K562 (cell line): Measurements from ENCODE around the gene MRM2. TPM values are rescaled to one million over a fixed set of nuclear protein-coding genes. Genes with fewer than 3 reads are reported as not detected.

Experiments
- BRF1 ChIP-seq: IDR thresholded peaks from 3 replicates; pipeline ENCODE4 v1.6.1; 2011; ENCODE audit warnings: borderline replicate concordance, mild to moderate bottlenecking; ENCODE audit not compliant: insufficient read length; ENCODE audit errors: extremely low read depth
- CBX1 ChIP-seq: sonication (generic); IDR thresholded peaks from 2 replicates; pipeline ENCODE4 v1.6.1; 2016; ENCODE audit warnings: antibody characterized with exemption, low read depth, mild to moderate bottlenecking
- CCAR2 ChIP-seq: fragments of 200-400 bp; formaldehyde crosslinking; IDR thresholded peaks from 2 replicates; pipeline ENCODE4 v1.6.1; 2017; ENCODE audit warnings: mild to moderate bottlenecking, low read depth, low read length
- CHD2 ChIP-seq: IDR thresholded peaks from 2 replicates; pipeline ENCODE4 v1.6.1; 2011; ENCODE audit warnings: low read depth, low read length
- ESRRA ChIP-seq: fragments of 450-650 bp; IDR thresholded peaks from 2 replicates; pipeline ENCODE4 v1.6.1; 2014; ENCODE audit warnings: low read depth, mild to moderate bottlenecking, moderate library complexity, borderline replicate concordance
- FOXA3 ChIP-seq, 2 experiments: fragments of 450-650 bp in 1 of 2; sonication (generic) in 1 of 2; formaldehyde crosslinking; IDR thresholded peaks in 1 of 2; conservative IDR thresholded peaks in 1 of 2; 2 replicates each; pipeline versions ENCODE4 v1.4.0 to v1.8.0; 2020 to 2022; ENCODE audit warnings: mild to moderate bottlenecking in 2 of 2, missing genetic modification reagents in 1 of 2
- FOXK1 ChIP-seq: sonication (generic); formaldehyde crosslinking; IDR thresholded peaks from 2 replicates; pipeline ENCODE4 v1.8.0; 2022; ENCODE audit warnings: missing genetic modification reagents, mild to moderate bottlenecking, borderline replicate concordance
- HCFC1 ChIP-seq: IDR thresholded peaks from 2 replicates; pipeline ENCODE4 v1.6.1; 2012; ENCODE audit warnings: low read depth, low read length, improper control_type of control experiment
- HOXB6 ChIP-seq: fragments of 250-450 bp; sonication (Bioruptor Pico); IDR thresholded peaks from 2 replicates; pipeline ENCODE4 v1.5.1; 2022; ENCODE audit warnings: mild to moderate bottlenecking, borderline replicate concordance
- KHSRP ChIP-seq: fragments of 450-650 bp; IDR thresholded peaks from 2 replicates; pipeline ENCODE4 v1.6.1; 2017
- KLF10 ChIP-seq: fragments of 250-450 bp; sonication (Bioruptor Pico); IDR thresholded peaks from 2 replicates; pipeline ENCODE4 v1.6.1; 2021; ENCODE audit warnings: matching md5 sums
- MED1 ChIP-seq: sonication (generic); formaldehyde crosslinking; IDR thresholded peaks from 2 replicates; pipeline ENCODE4 v1.8.1; 2023; ENCODE audit warnings: missing genetic modification reagents, borderline replicate concordance
- NR2C2 ChIP-seq, 2 experiments: fragments of 200-800 bp in 1 of 2; sonication (Bioruptor generic) in 1 of 2; sonication (generic) in 1 of 2; formaldehyde crosslinking in 1 of 2; IDR thresholded peaks; 2 replicates each; pipeline versions ENCODE4 v1.6.1 to v1.8.0; 2016 to 2022; ENCODE audit warnings: mild to moderate bottlenecking in 1 of 2, missing compliant biosample characterization in 1 of 2, missing genetic modification characterization in 1 of 2, missing genetic modification reagents in 1 of 2
- PHF8 ChIP-seq: fragments of 200-600 bp; sonication (generic); IDR thresholded peaks from 2 replicates; pipeline ENCODE4 v1.6.1; 2012; ENCODE audit warnings: mixed run types, mild to moderate bottlenecking, inconsistent platforms, low read length, moderate library complexity, borderline replicate concordance
- POLR2A ChIP-seq: fragments of 450-650 bp; conservative IDR thresholded peaks from 2 replicates; pipeline ENCODE4 v1.6.1; 2016
- PRPF4 ChIP-seq: fragments of 200-400 bp; formaldehyde crosslinking; IDR thresholded peaks from one replicate; pipeline ENCODE4 v1.6.1; 2017; ENCODE audit warnings: low read length, low read depth, mild to moderate bottlenecking; ENCODE audit not compliant: insufficient read depth, poor library complexity, severe bottlenecking
- RBM25 ChIP-seq: fragments of 200-400 bp; formaldehyde crosslinking; IDR thresholded peaks from 2 replicates; pipeline ENCODE4 v1.6.1; 2018; ENCODE audit warnings: low read length, low read depth, moderate library complexity; ENCODE audit not compliant: severe bottlenecking
- SLC30A9 ChIP-seq: fragments of 250-450 bp; sonication (Bioruptor Pico); IDR thresholded peaks from 2 replicates; pipeline ENCODE4 v1.8.0; 2022; ENCODE audit warnings: mild to moderate bottlenecking, moderate library complexity
- SMARCA4 ChIP-seq: fragments of 450-650 bp; IDR thresholded peaks from 2 replicates; pipeline ENCODE4 v1.6.1; 2016
- SRSF7 ChIP-seq: fragments of 200-400 bp; formaldehyde crosslinking; optimal IDR thresholded peaks from 2 replicates; pipeline ENCODE3; 2017; ENCODE audit warnings: mild to moderate bottlenecking, low read depth, low read length
- TOE1 ChIP-seq, 2 experiments: fragments of 450-650 bp in 1 of 2; sonication (generic) in 1 of 2; formaldehyde crosslinking in 1 of 2; IDR thresholded peaks; 2 replicates each; pipeline versions ENCODE4 v1.7.1 to v1.8.0; 2016 to 2022; ENCODE audit warnings: borderline replicate concordance in 2 of 2, mild to moderate bottlenecking in 2 of 2, antibody characterized with exemption in 1 of 2, inconsistent platforms in 1 of 2, low read depth in 1 of 2, missing genetic modification reagents in 1 of 2, moderate library complexity in 1 of 2
- ZNF253 ChIP-seq: fragments of 250-450 bp; sonication (Bioruptor Pico); conservative IDR thresholded peaks from 2 replicates; pipeline ENCODE4 v1.6.1; 2021; ENCODE audit warnings: mild to moderate bottlenecking
- ZNF507 ChIP-seq: conservative IDR thresholded peaks from 2 replicates; pipeline ENCODE4 v1.6.1; 2017; ENCODE audit warnings: missing genetic modification characterization, missing compliant biosample characterization
- ZNF695 ChIP-seq: fragments of 450-650 bp; formaldehyde crosslinking; IDR thresholded peaks from 2 replicates; pipeline ENCODE4 v1.4.0; 2020; ENCODE audit warnings: mild to moderate bottlenecking, moderate library complexity
- ZNF766 ChIP-seq: fragments of 200-800 bp; sonication (Bioruptor generic); conservative IDR thresholded peaks from 2 replicates; pipeline ENCODE4 v1.6.1; 2016; ENCODE audit warnings: missing genetic modification characterization, missing compliant biosample characterization
- polyA plus RNA-seq, 8 experiments: library from polyadenylated mRNA; depleted of rRNA in 4 of 8; stranded (reverse) in 5 of 8; unstranded in 3 of 8; fragments of >200 nt; fragmentation: Nextera tagmentation in 2 of 8; fragmentation: Illumina TruSeq in 1 of 8; extraction: Ambion mirVana in 2 of 8; extraction: Trizol in 1 of 8; gene quantifications; 2 replicates each; pipeline versions ENCODE4 v1.2.1 to v1.2.3, GENCODE V29; 2011 to 2014; ENCODE audit warnings: inconsistent platforms in 1 of 8, missing spikeins in 1 of 8
- total RNA-seq, 7 experiments: library from RNA; depleted of rRNA in 6 of 7; stranded (reverse); fragments of >200 nt in 6 of 7; fragmentation: Illumina TruSeq in 2 of 7; extraction: Trizol in 2 of 7; gene quantifications; 2 replicates each; pipeline versions ENCODE4 v1.2.1 to v1.2.3, GENCODE V29; 2011 to 2021; ENCODE audit warnings: low replicate concordance in 1 of 7
- TF ChIP-seq, protein P1 (sequence below): sonication (generic); formaldehyde crosslinking; IDR thresholded peaks from 2 replicates; pipeline ENCODE4 v1.9.0; 2022; ENCODE audit warnings: mild to moderate bottlenecking, missing genetic modification reagents
- TF ChIP-seq, protein P2 (sequence below): fragments of 250-450 bp; sonication (Bioruptor Pico); IDR thresholded peaks from 2 replicates; pipeline ENCODE4 v1.8.0; 2022; ENCODE audit warnings: moderate library complexity, mild to moderate bottlenecking, inconsistent platforms

Gene MRM2
- total and polyA plus RNA-seq, 9 of the 15 experiments (the other 6 are each of a cell fraction or from before 2014, with no cell fraction given), result 32.4 to 116 (median 50.5) TPM

GRCh38 chr7:2242541-2243429 is 780 bp upstream of the MRM2 start (continued):
- TF ChIP-seq HCFC1, result no peak
- no peak for TF ChIP-seq KHSRP
- TF ChIP-seq ZNF766 (CRISPR knock-in tag), result 0 out of 2 replicates have a peak, but pooled peaks have one; percentile 36
- TF ChIP-seq, protein P1, sequence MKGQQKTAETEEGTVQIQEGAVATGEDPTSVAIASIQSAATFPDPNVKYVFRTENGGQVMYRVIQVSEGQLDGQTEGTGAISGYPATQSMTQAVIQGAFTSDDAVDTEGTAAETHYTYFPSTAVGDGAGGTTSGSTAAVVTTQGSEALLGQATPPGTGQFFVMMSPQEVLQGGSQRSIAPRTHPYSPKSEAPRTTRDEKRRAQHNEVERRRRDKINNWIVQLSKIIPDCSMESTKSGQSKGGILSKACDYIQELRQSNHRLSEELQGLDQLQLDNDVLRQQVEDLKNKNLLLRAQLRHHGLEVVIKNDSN (CRISPR knock-in tag), result 0 out of 2 replicates have a peak, but pooled peaks have one; percentile 6
- no peak for TF ChIP-seq PRPF4
- no peak for TF ChIP-seq ESRRA
- no peak for TF ChIP-seq RBM25
- no peak for TF ChIP-seq ZNF695 (CRISPR knock-in tag)
- TF ChIP-seq SRSF7, result no peak
- no peak for TF ChIP-seq SMARCA4
- no peak for TF ChIP-seq BRF1
- no peak for TF ChIP-seq PHF8
- no peak for TF ChIP-seq SLC30A9
- TF ChIP-seq CHD2, result no peak
- TF ChIP-seq CBX1, result no peak
- TF ChIP-seq, protein P2, sequence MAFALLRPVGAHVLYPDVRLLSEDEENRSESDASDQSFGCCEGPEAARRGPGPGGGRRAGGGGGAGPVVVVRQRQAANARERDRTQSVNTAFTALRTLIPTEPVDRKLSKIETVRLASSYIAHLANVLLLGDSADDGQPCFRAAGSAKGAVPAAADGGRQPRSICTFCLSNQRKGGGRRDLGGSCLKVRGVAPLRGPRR, result no peak
- TF ChIP-seq ZNF507 (tag), result no peak
- no peak for TF ChIP-seq FOXA3 (CRISPR knock-in tag; conservative IDR thresholded peaks at IDR 0.05 in 1 of 2, IDR thresholded peaks at IDR 0.05 in 1 of 2)
- TF ChIP-seq MED1 (CRISPR knock-in tag), result no peak
- no peak for TF ChIP-seq ZNF253
- TF ChIP-seq NR2C2 (CRISPR knock-in tag; IDR thresholded peaks at IDR 0.05), result no peak
- TF ChIP-seq NR2C2 (tag; IDR thresholded peaks at IDR 0.05), result peak; percentile 27; the same call in 1 of the 2 replicates
- no peak for TF ChIP-seq CCAR2
- no peak for TF ChIP-seq KLF10 (CRISPR knock-in tag)
- no peak for TF ChIP-seq FOXK1
- no peak for TF ChIP-seq POLR2A
- no peak for TF ChIP-seq HOXB6 (CRISPR knock-in tag)
- no peak for TF ChIP-seq TOE1 (IDR thresholded peaks at IDR 0.05; ENCODE audit: borderline replicate concordance)
- no peak for TF ChIP-seq TOE1 (CRISPR knock-in tag; IDR thresholded peaks at IDR 0.05; ENCODE audit: borderline replicate concordance, low read depth)
